Brain microvascular endothelial cell (primary cell): ENCODE results near the gene NR4A2.

ENCODE experiments used
- DNase-seq: peaks from one replicate; pipeline ENCODE4 v3.0.0-alpha.2; 2020
- H3K27ac ChIP-seq: fragments of 250-450 bp; sonication (Bioruptor Pico); 2 replicates; pipeline ENCODE4 v1.5.1; 2020; ENCODE audit warnings: mild to moderate bottlenecking, moderate library complexity
- H3K27me3 ChIP-seq: fragments of 250-450 bp; sonication (Bioruptor Pico); replicated peaks from 2 replicates; pipeline ENCODE4 v1.5.1; 2020; ENCODE audit warnings: mild to moderate bottlenecking
- H3K36me3 ChIP-seq: fragments of 250-450 bp; sonication (Bioruptor Pico); replicated peaks from 2 replicates; pipeline ENCODE4 v1.5.1; 2020; ENCODE audit warnings: mild to moderate bottlenecking
- H3K4me3 ChIP-seq: 2 replicates; pipeline ENCODE4 v1.5.1; 2011; ENCODE audit warnings: low read depth, mild to moderate bottlenecking, control low read depth, low read length, moderate library complexity
- CTCF ChIP-seq: IDR thresholded peaks from 2 replicates; pipeline ENCODE4 v1.5.1; 2011; ENCODE audit warnings: low read depth, mild to moderate bottlenecking, moderate library complexity, low read length, control low read depth, inconsistent platforms; ENCODE audit errors: missing control alignments
- in situ Hi-C: cut with HindIII; loops from 2 replicates; pipeline ENCODE4 v1.10.0; 2017; ENCODE audit warnings: low sequenced_read_pairs, low pct_ligation_motif_present

NR4A2 gene

GRCh38 chr2:156342254-156343095, 10.0 kb upstream of the NR4A2 start:
- Histone ChIP-seq H3K27ac (peak overlapping the region; percentile 97), H3K27me3 (no peaks in the 10 kb centered on the region), H3K4me3 (peak overlapping the region; percentile 90), H3K36me3 (no peaks in the 10 kb centered on the region)
- no peak for TF ChIP-seq CTCF
- in situ Hi-C loops: loop anchor here (25.0 kb wide), 3 partner anchors 245 to 845 kb away; no protein-coding TSS in a partner anchor
- DNase-seq: peak; percentile 87

- in situ Hi-C loops: loop anchor here (25.0 kb wide), 3 partner anchors 246 to 846 kb away; no protein-coding TSS in a partner anchor
- no peaks in the 10 kb centered on the region for H3K36me3 ChIP-seq
- H3K27ac ChIP-seq: peak overlapping the region; percentile 97
- TF ChIP-seq CTCF: no peak
- H3K27me3 ChIP-seq: no peaks in the 10 kb centered on the region
- H3K4me3 ChIP-seq: peak overlapping the region; percentile 90
- peak; percentile 89 for DNase-seq
Measured at GRCh38 chr2:156341452-156342253, 9.1 kb upstream of the NR4A2 start.

GRCh38 chr2:156340804-156341451, 8.4 kb upstream of the NR4A2 start:
- no peak for DNase-seq
- peak overlapping the region; percentile 97 for H3K27ac ChIP-seq
- in situ Hi-C loops: loop anchor here (25.0 kb wide), 3 partner anchors 246 to 846 kb away; no protein-coding TSS in a partner anchor
- H3K27me3 ChIP-seq: no peaks in the 10 kb centered on the region
- no peaks in the 10 kb centered on the region for H3K36me3 ChIP-seq
- TF ChIP-seq CTCF: no peak
- peak overlapping the region; percentile 90 for H3K4me3 ChIP-seq

- H3K36me3 ChIP-seq: no peaks in the 10 kb centered on the region
- H3K4me3 ChIP-seq: no peak overlapping the region
- no peaks in the 10 kb centered on the region for H3K27me3 ChIP-seq
- TF ChIP-seq CTCF: no peak
- in situ Hi-C loops: loop anchor here (25.0 kb wide), 3 partner anchors 247 to 847 kb away; no protein-coding TSS in a partner anchor
- no peak overlapping the region for H3K27ac ChIP-seq
- no peak for DNase-seq
Measured at GRCh38 chr2:156340377-156340776, 7.9 kb upstream of the NR4A2 start.

- no peak for DNase-seq
- no peaks in the 10 kb centered on the region for H3K27me3 ChIP-seq
- no peak overlapping the region for H3K4me3 ChIP-seq
- in situ Hi-C loops: loop anchor here (25.0 kb wide), 3 partner anchors 247 to 847 kb away; no protein-coding TSS in a partner anchor
- no peaks in the 10 kb centered on the region for H3K36me3 ChIP-seq
- TF ChIP-seq CTCF: no peak
- H3K27ac ChIP-seq: no peak overlapping the region
Measured at GRCh38 chr2:156339865-156340264, 7.3 kb upstream of the NR4A2 start.
